HG02759 (cell line): Measurements from ENCODE around the gene CTDSP2.
A peak's percentile ranks its signal among the peaks of the same experiment; 100 is the strongest.
"Not testable (repeated sequence)": the region's sequence is repeated elsewhere in the genome, so short reads cannot be mapped to it uniquely, and the experiment has no call there.

ENCODE experiments used
- ATAC-seq: cut with Tn5 transposase; IDR thresholded peaks from one replicate; pipeline ENCODE4 v1.9.1; 2021; ENCODE audit warnings: mild to moderate bottlenecking, moderate library complexity; ENCODE audit not compliant: unreplicated experiment

Gene CTDSP2

GRCh38 chr12:57846577-57847319, at the start of gene CTDSP2:
CTDSP2 (minus strand) TSS chr12:57846729; CDS start chr12:57846435, 294 bp downstream.
- ATAC-seq = peak; percentile 44

- ATAC-seq = no peak
These were observed 49.5 kb upstream of the CTDSP2 start for GRCh38 chr12:57896115-57896433.

GRCh38 chr12:57895389-57896114, 49.0 kb upstream of the CTDSP2 start:
- no peak for ATAC-seq

GRCh38 chr12:57894399-57895292, 48.1 kb upstream of the CTDSP2 start:
- ATAC-seq = no peak

GRCh38 chr12:57893431-57894353, 47.2 kb upstream of the CTDSP2 start:
- no peak for ATAC-seq

- no peak for ATAC-seq
These were observed 45.9 kb upstream of the CTDSP2 start for GRCh38 chr12:57892232-57892972.

- no peak for ATAC-seq
These were observed 45.2 kb upstream of the CTDSP2 start for GRCh38 chr12:57891542-57892228.

- no peak for ATAC-seq
These were observed 43.9 kb upstream of the CTDSP2 start for GRCh38 chr12:57890191-57891115.

- no peak for ATAC-seq
These were observed 43.0 kb upstream of the CTDSP2 start for GRCh38 chr12:57889500-57889989.

GRCh38 chr12:57888409-57889157, 42.1 kb upstream of the CTDSP2 start:
- no peak for ATAC-seq

- no peak for ATAC-seq
These were observed 41.3 kb upstream of the CTDSP2 start for GRCh38 chr12:57887631-57888408.

GRCh38 chr12:57886964-57887363, 40.4 kb upstream of the CTDSP2 start:
- ATAC-seq = not testable (repeated sequence)

GRCh38 chr12:57886542-57886941, 40.0 kb upstream of the CTDSP2 start:
- no peak for ATAC-seq

- ATAC-seq = no peak
These were observed 38.7 kb upstream of the CTDSP2 start for GRCh38 chr12:57885207-57885606.

GRCh38 chr12:57883700-57884099, 37.2 kb upstream of the CTDSP2 start:
- ATAC-seq = no peak

- ATAC-seq = no peak
These were observed 36.5 kb upstream of the CTDSP2 start for GRCh38 chr12:57883057-57883456.
